Frontal cortex (tissue), 1 donor: ENCODE results near the gene CDCA8. TPM values are rescaled to one million over a fixed set of nuclear protein-coding genes. Genes with fewer than 3 reads are reported as not detected.

Experiments
- small RNA-seq: library from RNA; depleted of rRNA; stranded (forward); fragments of <200 nt; gene quantifications from one replicate; pipeline ENCODE3, GENCODE V24; 2014
- total RNA-seq: library from RNA; depleted of rRNA; stranded (reverse); fragments of >200 nt; gene quantifications from one replicate; pipeline ENCODE4 v1.2.3, GENCODE V29; 2014

CDCA8 gene
- total RNA-seq, 1 donor from 2014 or later: 0.82 TPM

Small RNAs within 50 kb of the gene (small RNA-seq; reads per million reads assigned to genes)
- gene RF00019: not detected

Other genes with a start within 250 kb of the CDCA8 start
- gene ZC3H12A, start 217.9 kb upstream of the CDCA8 start, total RNA-seq: 0.41 TPM
- gene MEAF6, start 177.8 kb upstream of the CDCA8 start, total RNA-seq: 147 TPM
- gene SNIP1, start 138.2 kb upstream of the CDCA8 start, total RNA-seq: 29.8 TPM
- 2.9 TPM for gene DNALI1, start 135.6 kb upstream of the CDCA8 start, total RNA-seq
- gene GNL2, start 96.6 kb upstream of the CDCA8 start, total RNA-seq: 44.4 TPM
- not detected for gene RSPO1, start 57.6 kb upstream of the CDCA8 start, total RNA-seq
- gene EPHA10, start 72.6 kb downstream of the CDCA8 start, total RNA-seq: 8.6 TPM
- 28.9 TPM for gene MANEAL, start 101.3 kb downstream of the CDCA8 start, total RNA-seq
- 16.3 TPM for gene C1orf122, start 115.3 kb downstream of the CDCA8 start, total RNA-seq
- 16.3 TPM for gene YRDC, start 115.7 kb downstream of the CDCA8 start, total RNA-seq
- gene MTF1, start 167.1 kb downstream of the CDCA8 start, total RNA-seq: 2.0 TPM